Stimulated activated CD4-positive, alpha-beta T cell treated with anti-CD3 and anti-CD28 coated beads, Interleukin-4, amount 100 ng/mL, for 24 hours (primary cell): ENCODE data around the gene SBK2.

ENCODE experiments used
- DNase-seq: peaks from one replicate; pipeline ENCODE4 v3.0.0-alpha.2; 2020

SBK2 gene

DNA sequence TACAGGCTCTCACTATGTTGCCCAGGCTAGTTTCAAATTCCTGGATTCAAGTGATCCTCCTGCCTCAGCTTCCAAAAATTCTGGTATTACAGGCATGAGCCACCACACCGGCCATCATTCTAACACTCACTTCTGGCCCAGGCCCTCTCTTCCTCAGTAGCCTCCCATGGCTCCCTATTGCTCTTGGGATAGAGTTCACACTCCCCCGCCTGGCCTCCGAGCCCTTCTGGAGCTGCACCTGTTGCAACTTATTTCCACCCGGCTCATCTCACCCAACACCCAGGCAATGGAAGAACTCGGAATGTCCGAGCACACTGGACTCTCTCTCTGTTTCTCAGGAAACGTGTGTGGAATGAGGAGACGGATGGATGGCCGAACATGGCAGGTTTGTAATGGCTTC is 17.4 kb upstream of the SBK2 start:
- no peak for DNase-seq

DNA sequence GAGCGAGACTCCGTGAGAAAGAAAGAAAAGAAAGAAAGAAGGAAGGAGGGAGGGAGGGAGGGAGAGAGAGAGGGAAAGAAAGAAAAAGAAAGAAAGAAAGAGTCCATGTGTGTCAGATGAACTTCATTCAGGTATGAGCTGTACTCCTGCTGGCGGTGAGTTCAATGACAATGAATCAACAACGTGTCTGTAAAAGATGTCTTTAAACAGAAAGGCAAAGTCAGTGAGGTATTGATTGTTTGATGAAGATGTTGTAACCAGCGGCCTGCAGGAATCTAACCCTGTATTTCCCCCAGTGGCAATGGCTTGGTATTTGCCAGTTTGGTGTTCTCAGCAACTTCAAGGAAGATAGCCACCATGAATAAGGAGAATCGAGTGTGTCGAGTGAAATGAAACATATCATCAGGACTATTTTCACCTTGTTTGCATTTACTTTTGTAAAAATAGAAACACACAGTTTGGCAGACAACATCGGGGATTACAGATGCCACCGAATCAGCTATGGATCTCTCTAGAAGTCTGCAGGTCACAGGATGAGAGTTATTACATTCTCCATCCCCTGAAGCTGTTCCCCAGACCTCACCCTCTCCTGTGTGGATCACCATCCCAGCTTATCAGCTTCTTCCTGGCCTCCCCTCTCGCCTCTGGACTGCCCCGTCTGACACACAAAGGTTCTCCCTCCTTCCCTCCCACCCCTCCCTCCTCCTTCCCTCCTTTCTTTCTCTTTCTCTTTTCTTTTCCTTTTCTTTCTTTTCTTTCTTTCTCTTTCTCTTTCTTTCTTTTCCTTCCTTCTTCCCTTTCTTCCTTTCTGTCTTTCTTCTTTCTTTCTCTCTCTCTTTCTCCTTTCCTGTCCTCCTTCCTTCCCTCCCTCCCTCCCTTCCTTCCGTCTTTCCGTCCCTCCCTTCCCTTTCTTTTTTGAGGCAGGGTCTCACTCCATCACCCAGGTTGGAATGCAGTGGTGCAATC is 16.6 kb upstream of the SBK2 start:
- DNase-seq, result no peak

DNA sequence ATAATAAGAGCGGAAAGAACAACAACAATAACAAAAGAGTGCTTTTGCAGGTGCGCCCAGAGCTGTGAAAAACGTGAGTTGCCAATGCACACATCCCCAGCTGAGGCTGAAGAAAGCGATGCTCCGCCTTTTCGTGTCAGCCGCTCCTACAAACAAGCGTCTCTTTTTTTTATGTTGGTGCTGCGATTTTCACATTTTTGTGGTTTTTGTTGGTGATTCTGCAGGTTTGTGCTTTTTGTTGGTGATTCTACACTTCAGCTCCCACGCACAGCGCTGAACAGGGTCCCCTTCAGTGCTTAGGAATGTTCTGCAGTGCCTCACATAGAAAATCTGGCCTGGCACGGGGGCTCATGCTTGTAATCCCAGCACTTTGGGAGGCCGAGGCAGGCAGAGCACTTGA is 15.7 kb upstream of the SBK2 start:
- no peak for DNase-seq

DNA sequence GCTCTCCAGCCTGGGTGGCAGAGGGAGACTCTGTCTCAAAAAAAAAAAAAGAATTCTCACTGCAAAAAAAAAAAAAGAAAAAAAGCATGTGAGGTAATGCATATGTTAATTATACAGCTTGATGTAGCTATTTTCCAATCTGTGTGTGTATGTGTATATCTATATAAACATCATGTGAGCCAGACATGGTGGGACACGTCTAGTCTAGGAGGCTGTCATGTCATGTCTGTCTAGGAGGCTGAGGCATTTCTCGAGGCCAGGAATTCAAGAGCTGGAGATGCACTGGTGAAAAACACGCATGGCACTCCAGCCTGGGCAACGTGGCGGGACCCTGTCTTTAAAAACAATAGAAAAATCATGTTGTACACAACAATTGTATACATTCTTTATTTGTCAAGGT is 15.3 kb upstream of the SBK2 start:
- no peak for DNase-seq

DNA sequence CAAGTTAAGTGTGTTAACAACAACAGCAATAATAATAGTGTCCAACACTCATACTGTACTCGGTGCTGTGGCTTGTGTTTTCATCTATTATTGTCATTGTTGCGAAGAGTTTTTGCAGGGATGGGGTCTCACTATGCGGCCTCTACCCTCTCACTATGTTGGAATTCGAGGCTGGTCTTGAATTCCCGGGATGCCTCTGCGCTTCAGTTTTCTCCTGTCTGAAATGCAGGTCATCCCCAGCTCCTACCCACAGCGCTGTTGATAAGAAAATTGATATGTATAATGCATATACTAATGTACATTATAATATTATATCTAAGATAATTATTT is 13.4 kb upstream of the SBK2 start:
- no peak for DNase-seq

DNA sequence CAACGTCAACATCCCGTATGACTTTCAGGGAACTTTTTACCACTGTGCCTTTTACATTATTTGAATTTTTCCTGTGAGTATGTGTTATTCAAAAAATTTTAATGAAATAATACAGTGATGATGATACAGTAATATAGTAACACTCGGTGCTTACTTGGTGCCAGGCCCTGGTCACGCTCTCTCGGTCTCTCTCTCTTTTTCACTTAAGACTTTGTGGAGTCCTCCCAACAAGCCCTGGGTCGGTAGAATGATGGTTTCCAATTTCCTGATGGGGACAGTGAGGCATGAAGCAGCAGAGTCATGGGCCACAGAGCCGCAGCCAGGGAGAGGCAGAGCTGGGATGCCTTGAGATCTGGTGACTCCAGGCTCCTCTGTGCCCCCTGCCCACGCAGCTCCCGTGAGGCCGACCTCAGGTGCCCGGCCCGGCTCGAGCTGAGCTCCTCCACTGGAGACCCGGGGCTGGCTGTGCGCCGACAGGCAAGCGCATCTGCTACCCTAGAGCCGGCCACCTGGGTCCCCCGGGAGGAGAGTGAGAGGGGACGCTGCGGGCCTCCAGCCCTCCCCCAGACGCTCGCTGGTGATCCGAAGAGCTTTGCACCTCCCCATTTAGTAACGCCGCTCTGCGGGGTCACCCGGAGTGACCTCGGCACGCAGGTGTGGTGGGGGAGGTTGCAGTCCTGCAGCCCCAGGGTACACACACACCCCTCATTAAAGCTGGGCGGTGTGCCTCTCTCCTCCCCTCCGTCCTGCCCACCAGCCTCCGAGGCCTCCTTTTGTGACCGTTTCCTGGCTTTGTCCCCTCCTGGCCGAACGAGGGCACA is 12.8 kb upstream of the SBK2 start:
- DNase-seq, result no peak

DNA sequence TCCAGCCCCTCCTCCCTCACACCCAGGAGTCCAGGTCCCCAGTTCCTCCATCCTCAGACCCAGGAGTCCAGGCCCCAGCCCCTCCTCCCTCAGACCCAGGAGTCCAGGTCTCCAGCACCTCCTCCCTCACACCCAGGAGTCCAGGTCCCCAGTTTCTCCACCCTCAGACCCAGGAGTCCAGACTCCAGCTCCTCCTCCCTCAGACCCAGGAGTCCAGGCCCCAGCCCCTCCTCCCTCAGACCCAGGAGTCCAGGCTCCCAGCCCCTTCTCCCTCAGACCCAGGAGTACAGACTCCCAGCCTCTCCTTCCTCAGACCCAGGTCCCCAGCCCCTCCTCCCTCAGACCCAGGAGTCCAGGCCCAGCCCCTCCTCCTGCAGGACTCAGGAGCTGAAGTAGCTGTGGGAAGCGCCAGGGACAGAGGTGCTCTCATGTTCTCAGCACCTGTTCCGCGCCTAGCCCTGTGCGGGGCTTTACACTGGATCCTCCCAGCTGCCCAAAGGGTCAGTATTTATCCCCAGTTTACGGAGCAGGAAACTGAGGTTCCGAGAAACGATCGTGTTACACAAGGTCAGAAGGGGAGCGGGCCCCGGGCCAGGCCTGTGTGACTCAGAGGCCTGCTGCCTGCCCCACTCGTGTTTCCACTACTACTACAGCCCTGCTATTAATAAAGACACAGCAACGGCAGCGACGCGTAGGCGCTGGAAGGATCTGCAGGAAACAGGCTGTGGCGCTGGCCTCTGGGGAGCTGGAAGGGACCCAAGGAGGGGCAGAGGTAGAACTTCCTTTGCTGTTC is 10.1 kb upstream of the SBK2 start:
- DNase-seq, result no peak

DNA sequence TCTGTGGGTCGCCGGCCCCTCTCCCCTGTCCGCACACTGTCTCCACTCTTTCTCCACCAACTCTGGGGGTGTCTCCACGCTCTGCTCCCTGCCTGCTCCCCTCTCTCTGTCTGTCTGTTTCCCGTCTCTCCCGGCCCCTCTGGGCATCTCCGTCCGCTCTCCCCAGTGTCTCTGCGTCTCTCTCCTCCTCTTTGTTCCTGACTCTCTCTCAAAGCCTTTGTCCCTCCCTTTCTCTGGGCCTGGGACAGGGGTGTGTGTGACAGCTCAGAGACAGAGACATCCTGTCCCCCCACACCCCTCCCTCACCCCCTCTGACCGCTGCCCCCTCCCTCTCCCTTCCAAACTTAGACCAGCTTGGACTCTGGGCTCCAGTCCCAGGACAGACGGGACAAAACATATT is 9.1 kb upstream of the SBK2 start:
- DNase-seq, result no peak

DNA sequence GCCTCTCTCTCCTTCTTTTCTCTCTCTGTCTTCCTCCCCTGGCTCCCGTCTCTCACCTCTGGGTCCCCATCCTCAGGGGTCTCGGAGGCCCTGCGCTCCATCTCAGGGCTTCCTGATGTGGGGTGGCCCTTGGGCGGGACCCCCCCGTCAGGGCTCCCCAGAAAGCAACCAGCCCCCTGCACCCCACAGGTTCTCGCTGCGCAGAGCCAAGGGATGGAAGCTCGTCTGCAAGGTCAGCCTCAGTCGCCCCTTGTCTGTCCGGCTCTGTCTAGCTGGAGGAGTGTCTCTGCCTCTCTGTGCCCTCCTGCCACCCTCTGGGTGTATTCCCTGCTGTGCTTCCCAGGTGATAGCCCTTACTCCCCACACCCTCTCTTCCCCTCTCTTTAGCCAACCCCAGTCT is 8.5 kb upstream of the SBK2 start, which contains the start of gene SBK3:
Gene SBK3 (minus strand): TSS at position 101 of the 400 bp plus-strand sequence. CDS start 0 bp downstream, at position 101.
- no peak for DNase-seq

DNA sequence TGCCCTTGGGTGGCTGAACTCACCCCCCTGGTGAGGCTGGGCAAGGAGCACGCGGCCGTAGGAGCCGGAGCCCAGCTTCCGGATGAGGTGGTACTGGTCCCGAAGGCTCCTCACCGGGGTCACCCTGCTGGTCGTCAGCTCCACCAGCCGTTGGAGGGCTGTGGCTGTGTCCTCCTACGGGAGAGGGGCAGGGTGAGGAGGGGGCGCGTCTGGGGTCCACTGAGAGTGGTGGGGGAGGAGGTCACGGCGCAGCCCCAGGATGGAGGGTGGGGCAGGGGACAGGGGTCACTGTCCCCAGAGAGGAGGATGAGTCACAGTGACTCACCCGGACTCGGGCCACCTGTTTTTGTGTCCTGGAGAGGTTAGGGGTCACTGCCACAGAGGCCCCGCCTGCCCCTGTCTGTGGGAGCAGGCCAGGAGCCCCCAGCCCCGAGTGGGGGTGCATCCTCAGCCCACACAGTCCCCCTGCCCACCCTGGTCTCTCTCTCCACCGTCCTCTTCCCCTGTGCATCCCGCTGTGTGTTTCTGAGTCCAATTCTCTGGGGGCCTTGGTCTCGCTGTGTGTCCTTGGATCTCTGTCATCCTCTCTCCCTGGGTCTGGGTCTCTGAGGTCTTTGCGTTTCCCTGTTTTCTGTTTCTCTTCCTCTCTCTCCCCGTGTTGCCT is 8.0 kb upstream of the SBK2 start:
- DNase-seq, result no peak

DNA sequence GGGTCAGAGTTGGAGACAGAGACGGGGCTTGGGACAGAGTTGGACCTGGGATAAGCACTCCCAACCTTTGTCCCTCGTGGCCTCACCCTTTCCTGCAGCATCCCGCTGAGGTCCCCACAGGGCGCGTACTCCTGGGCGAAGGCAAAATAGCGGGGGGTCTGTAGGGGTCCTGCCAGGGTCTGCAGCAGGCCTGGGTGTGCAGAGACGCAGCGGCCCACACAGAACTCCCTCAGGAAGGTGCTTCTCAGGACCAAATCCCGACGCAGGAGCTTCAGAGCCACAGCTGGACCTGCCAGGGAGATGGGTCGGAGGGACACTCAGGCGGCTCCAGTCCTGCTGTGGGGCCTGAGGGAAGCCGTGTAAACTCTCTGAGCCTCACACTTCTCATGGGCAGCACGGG is 7.1 kb upstream of the SBK2 start:
- no peak for DNase-seq

DNA sequence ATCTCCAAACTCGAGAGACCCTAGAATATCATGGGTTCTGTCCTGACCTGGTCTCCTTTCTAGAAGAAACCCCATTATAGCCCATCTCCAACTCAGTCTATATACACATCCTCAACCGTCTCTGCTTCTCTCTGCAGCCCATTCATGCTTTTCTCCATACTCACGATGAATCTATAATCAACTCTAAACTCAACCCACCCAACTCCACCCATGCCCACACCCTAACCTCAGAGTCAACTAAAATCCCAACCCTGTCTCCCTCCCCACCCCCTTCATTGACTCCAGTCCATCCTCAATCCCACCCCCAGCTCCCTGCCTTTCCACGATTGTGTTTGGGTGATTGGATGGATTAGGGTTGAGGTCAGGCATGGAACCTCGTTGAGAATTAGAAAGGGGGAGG is 6.6 kb upstream of the SBK2 start:
- DNase-seq, result no peak

DNA sequence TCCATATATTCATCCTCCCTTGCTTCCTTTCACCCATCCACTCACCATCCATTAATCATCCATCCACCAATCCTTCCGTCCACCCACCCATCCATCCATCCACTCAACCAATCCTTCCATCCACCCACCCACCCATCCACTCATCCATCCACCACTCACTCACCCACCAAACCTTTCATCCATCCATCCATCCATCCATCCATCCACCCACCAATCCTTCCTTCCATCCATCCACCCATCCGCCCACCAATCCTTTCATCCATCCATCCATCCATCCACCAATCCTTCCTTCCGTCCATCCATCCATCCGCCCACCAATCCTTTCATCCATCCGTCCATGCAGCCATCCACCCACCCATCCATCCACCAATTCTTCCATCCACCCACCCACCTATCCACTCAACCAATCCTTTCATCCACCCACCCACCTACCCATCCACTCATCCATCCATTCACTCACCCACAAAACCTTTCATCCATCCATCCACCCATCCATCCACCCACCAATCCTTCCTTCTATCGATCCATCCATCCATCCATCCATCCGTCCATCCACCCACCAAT is 5.4 kb upstream of the SBK2 start:
- DNase-seq, result no peak

DNA sequence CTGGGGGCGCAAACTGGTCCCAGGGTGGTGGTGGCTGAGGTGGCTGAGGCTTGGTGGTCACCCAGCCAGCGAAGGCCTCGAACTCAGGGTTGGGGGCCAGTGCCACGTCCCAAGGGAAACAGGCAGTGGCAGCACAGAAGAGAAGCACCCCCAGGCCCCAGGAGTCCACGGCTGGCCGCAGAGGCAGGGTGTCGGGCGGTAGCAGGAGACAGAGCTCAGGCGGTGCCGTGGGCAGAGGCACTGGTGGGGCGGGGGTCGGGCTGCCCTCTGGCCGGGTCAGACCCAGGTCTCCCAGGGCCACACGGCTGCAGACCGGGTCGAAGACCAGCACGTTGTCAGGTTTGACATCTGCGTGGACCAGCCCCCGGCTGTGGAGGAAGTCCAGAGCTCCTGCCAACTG is 4.2 kb upstream of the SBK2 start:
- no peak for DNase-seq

DNA sequence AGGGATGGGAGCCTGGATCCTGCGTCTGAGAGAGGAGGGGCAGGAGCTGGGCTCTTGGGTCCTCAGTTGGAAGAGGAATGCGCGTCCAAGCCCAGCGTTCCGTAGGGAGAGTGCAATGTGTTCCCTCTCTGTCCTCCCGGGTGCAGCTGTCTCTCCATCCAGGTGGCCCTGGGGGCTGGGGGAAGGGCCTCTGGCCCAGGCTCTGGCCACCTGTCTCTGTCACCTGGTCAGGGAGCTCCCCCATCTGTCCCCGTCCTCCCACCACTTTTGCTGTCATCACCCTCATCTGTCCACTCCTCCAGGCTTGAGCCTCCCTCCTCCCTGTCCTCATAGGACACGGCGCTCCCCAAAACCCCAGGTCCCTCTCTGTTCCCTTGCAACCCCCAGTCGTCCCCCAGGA is 3.7 kb upstream of the SBK2 start:
- no peak for DNase-seq

DNA sequence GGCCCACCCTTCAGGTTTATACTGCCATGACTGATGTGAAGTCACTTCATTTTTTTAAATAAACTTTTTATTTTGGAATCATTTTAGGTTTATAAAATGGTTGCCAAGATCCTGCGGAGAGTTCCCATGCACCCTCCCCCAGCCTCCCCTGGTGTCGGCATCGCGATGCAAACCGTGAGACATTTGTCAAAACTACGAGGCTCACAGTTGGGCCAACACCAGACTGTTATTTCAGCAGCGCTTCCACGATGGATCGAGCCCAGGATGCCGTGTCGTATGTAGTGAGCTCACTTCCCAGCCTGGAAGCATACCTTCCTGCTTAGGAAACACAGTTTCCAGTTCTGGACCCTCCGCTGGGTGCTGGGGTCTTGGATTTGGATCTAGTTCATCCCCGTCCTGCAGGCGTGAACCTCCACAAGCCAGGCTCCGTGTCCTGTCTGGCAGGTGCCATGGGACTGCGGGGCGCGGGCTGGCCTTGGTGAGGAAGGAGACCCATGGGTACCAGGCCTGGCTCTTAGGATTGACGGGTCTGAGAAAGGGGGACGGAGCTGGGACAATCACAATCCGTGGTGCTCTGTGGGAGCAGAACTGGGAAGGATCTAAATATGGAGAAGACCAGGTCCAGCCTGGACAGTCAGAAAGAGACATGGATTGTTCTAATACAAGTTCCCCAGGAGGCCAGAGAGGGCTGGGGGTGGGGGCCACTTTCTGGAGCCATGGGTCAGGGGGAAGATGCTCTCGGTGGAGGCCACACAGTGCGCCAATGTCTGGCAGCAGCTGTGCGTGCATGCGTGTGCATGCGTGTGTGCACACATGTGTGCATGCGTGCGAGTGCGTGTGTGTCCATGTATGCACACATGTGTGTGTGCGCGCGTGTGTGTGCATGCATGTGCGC is 2.4 kb upstream of the SBK2 start:
- no peak for DNase-seq

DNA sequence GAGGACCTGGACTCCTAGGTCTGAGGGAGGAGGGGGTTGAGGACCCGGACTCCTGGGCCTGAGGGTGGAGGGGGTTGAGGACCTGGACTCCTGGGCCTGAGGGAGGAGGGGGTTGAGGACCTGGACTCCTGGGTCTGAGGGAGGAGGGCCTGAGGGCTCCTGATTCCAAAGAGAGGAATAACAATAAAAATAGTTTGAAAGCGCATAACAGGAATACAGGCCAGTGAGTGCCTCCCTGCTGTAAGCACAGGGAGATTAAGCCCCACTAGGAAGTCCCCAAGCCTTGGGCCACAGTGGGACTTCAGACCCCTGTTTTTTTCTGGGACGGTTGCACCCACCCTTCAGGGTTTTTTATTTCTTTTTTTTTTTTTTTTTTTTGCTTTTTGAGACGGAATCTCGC is 1.2 kb upstream of the SBK2 start:
- no peak for DNase-seq

DNA sequence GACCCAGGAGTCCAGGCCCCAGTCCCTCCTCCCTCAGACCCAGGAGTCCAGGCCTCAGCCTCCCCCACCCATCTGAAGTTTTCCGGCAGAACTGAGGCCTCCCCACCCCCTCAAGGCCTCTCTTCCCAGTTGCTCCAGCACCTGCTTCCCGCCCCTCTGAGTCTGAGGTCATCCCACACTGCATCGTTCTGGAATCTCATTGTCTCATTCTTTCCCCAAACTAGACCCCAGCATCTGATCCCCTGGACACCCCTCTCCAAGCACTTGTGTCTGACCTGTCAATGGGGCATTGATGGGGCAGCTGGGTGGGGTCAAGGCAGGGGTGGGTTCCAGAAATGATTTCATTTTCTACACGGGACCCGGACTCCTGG is 793 bp upstream of the SBK2 start:
- no peak for DNase-seq

DNA sequence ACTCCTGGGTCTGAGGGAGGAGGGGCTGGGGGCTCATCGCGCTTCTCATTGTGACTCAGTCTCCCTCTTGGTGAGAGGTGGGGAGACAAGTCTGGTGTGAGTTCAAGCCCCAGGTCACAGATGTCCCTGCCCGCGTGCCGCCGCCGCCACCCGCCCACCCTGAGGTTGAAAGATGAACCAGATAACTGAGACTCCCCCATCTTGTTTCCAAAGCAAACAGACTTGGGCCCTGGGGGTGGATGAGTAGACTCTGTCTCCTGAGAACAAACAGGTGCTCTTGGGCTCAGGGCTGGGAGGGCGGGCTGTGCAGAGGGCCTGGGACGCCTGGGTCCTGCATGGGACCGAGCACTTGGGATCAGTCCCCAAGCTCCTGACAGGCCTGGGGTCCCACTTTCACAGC is 567 bp downstream of the SBK2 start:
- no peak for DNase-seq

DNA sequence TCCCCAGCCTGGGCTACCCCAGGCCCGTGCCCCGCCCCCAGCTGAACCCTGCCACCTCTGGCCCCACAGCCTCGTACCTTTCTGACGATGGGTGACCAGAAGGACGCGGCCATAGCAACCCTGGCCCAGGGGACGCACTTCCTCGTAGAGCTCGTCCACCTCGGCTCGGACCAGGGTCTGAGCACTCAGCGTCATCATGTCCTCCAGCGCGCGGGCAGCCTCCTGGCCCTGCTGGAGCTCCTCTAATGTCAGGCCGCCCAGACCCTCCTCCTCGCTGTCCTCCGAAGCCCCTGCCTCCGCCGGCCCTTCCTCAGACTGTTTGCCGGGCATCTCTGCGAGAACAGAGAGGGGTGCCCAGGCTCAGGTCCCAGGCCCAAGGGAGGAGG is 975 bp downstream of the SBK2 start:
- no peak for DNase-seq

DNA sequence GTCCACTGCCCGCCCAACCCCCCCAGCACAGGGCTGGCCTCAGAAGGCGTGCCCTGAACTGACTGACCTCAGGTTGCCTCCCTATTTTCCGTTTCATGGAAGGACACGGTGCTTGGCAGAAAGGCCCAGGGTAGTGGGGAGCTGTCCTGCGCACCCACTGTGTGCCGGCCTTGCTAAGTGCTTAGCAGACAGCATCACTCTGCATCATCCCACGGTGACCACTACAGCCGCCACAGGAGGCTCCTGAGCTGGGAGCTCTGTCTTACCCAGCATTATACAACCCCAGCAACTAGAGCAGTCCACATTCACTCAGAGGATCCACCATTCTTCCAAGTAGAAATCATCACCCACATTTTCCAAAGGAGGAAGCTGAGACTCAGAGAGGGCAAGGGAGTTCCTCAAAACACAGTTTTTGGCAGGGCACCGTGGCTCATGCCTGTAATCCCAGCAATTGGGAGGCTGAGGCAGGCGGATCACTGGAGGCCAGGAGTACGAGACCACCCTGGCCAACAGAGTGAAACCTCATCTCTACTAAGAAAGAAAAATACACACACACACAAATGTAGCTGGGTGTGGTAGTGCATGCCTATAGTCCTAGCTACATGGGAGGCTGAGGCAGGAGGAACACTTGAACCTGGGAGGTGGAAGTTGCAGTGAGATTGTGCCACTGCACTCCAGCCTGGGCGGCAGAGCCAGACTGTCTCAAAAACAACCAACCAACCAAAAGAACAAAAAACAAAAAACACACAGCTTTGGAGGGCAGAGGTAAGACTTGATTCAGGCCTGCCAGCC is 1.6 kb downstream of the SBK2 start:
- DNase-seq, result no peak
